ENCODE results near the gene ABCD1.

The ABCD1 gene

GRCh38 chrX:153762626-153763173 is 38.0 kb downstream of the ABCD1 start:
- no peak for TF ChIP-seq CTCF (conservative IDR thresholded peaks at IDR 0.05; ENCODE audit: control insufficient read depth, insufficient read depth, low read depth, low read length)
- no peak overlapping the region for H3K4me3 ChIP-seq (ENCODE audit: control insufficient read depth, low read depth, low read length)
- DNase-seq (ENCODE audit: low read depth), result no peak

- no peak for DNase-seq (ENCODE audit: low read depth)
- TF ChIP-seq CTCF (conservative IDR thresholded peaks at IDR 0.05; ENCODE audit: control insufficient read depth, insufficient read depth, low read depth, low read length), result no peak
- H3K4me3 ChIP-seq (ENCODE audit: control insufficient read depth, low read depth, low read length), result no peak overlapping the region
These were observed 38.8 kb downstream of the ABCD1 start for GRCh38 chrX:153763298-153763932.

GRCh38 chrX:153763989-153764755 is 39.5 kb downstream of the ABCD1 start, which contains the start of gene PLXNB3:
Gene PLXNB3 (plus strand): TSS chrX:153764249. CDS start chrX:153765536, 1,287 bp downstream.
- peak; percentile 62 for DNase-seq (ENCODE audit: low read depth)
- H3K4me3 ChIP-seq (ENCODE audit: control insufficient read depth, low read depth, low read length), result peak within 1 kb of the TSS; percentile 43
- peak; percentile 69 for TF ChIP-seq CTCF (conservative IDR thresholded peaks at IDR 0.05; ENCODE audit: control insufficient read depth, insufficient read depth, low read depth, low read length)

GRCh38 chrX:153764786-153765137 is 40.1 kb downstream of the ABCD1 start:
- TF ChIP-seq CTCF (conservative IDR thresholded peaks at IDR 0.05; ENCODE audit: control insufficient read depth, insufficient read depth, low read depth, low read length), result no peak

GRCh38 chrX:153765138-153766079 is 40.8 kb downstream of the ABCD1 start:
- TF ChIP-seq CTCF (conservative IDR thresholded peaks at IDR 0.05; ENCODE audit: control insufficient read depth, insufficient read depth, low read depth, low read length), result no peak
- H3K4me3 ChIP-seq (ENCODE audit: control insufficient read depth, low read depth, low read length), result peak overlapping the region; percentile 43
- DNase-seq (ENCODE audit: low read depth), result no peak

More at GRCh38 chrX:153764786-153765137, 40.1 kb downstream of the ABCD1 start:
- H3K4me3 ChIP-seq (ENCODE audit: control insufficient read depth, low read depth, low read length), result no peak overlapping the region
- no peak for DNase-seq (ENCODE audit: low read depth)

Data from fibroblast of mammary gland (primary cell).